ACC112 (cell line): Measurements from ENCODE around the gene RNPEP.

Experiments
- H2AFZ ChIP-seq: fragments of 200-600 bp; sonication (generic); one replicate; pipeline ENCODE4 v1.6.0; 2017; ENCODE audit warnings: antibody characterized with exemption, low read length; ENCODE audit not compliant: unreplicated experiment
- H3K27ac ChIP-seq: fragments of 200-600 bp; sonication (generic); 2 replicates; pipeline ENCODE4 v1.5.1; 2014; ENCODE audit warnings: low read depth, mild to moderate bottlenecking, antibody characterized with exemption, low read length, moderate library complexity
- H3K27me3 ChIP-seq: fragments of 200-600 bp; sonication (generic); 2 replicates; pipeline ENCODE4 v1.6.1; 2014; ENCODE audit warnings: mild to moderate bottlenecking, antibody characterized with exemption, low read length, moderate library complexity, mixed read lengths; ENCODE audit not compliant: insufficient read depth
- H3K36me3 ChIP-seq: fragments of 200-600 bp; sonication (generic); 2 replicates; pipeline ENCODE4 v1.6.1; 2016; ENCODE audit warnings: mild to moderate bottlenecking, antibody characterized with exemption, low read length, moderate library complexity, mixed read lengths; ENCODE audit not compliant: insufficient read depth
- H3K4me1 ChIP-seq: fragments of 200-600 bp; sonication (generic); one replicate; pipeline ENCODE4 v1.6.1; 2016; ENCODE audit warnings: low read length, mixed read lengths; ENCODE audit not compliant: insufficient read depth, unreplicated experiment, control insufficient read depth
- H3K4me3 ChIP-seq: fragments of 200-600 bp; sonication (generic); 2 replicates; pipeline ENCODE4 v1.5.1; 2014; ENCODE audit warnings: mild to moderate bottlenecking, low read depth, low read length
- H3K79me2 ChIP-seq: fragments of 200-600 bp; sonication (generic); one replicate; pipeline ENCODE4 v1.6.0; 2016; ENCODE audit warnings: low read length; ENCODE audit not compliant: control insufficient read depth, unreplicated experiment, insufficient read depth

The RNPEP gene

GRCh38 chr1:201988601-201989000 is 6.2 kb downstream of the RNPEP start:
- peaks cover 10% of the 10 kb centered on the region for H3K4me1 ChIP-seq
- no peaks in the 10 kb centered on the region for H3K27me3 ChIP-seq
- H2AFZ ChIP-seq: no peak overlapping the region
- H3K27ac ChIP-seq: no peak overlapping the region
- no peak overlapping the region for H3K4me3 ChIP-seq
- peaks cover 12% of the 10 kb centered on the region; the same call in 1 of the 2 replicates for H3K36me3 ChIP-seq
- peaks cover 23% of the 10 kb centered on the region for H3K79me2 ChIP-seq

DNA sequence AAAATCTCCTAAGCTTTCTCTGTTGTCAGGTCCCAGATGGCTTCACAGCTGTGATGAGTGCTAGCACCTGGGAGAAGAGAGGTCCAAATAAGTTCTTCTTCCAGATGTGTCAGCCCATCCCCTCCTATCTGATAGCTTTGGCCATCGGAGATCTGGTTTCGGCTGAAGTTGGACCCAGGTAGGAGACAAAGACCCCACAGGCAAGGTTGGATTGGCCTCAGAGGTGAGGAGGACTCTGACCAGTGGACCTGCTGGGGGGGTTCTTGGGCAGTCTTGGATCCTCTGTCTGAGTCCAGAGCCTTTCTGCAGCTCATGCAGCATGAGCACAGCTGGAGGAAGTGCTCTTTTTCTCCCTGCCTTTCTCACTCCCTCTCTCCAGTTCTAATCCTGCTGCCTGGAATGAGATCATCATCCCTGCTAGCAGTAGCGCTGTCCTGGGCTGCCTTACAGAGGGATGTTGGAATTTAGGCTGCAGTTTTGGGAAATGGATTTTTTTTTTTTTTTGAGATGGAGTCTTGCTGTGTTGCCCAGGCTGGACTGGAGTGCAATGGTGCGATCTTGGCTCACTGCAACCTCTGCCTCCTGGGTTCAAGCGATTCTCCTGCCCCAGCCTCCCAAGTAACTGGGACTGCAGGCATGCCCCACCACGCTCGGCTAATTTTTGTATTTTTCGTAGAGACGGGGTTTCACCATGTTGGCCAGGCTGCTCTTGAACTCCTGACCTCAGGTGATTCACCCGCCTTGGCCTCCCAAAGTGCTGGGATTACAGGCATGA is 7.1 kb downstream of the RNPEP start:
- Histone ChIP-seq H3K27ac (no peak overlapping the region), H2AFZ (no peak overlapping the region), H3K27me3 (no peaks in the 10 kb centered on the region), H3K4me1 (peaks cover 2% of the 10 kb centered on the region), H3K4me3 (no peak overlapping the region), H3K36me3 (peaks cover 12% of the 10 kb centered on the region; the same call in 1 of the 2 replicates), H3K79me2 (peaks cover 14% of the 10 kb centered on the region)

DNA sequence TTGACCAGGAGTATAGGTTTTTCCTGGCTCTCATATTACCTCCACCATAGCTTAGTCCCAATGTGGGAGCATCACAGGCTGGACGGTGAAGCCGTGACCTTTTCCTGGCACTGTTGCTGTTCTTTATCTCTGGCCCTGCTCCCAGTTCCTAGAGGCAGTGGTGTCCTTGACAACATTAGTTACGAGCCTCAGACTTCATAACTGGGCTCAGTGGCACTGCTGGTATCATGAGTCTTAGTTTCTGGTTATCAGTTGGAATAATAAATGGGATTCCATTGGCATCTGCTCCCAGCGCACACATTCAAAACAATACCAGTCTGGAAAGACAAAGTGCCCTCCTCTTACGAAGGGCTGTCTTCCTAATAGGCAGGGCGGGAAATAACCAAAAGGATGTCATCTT is 8.0 kb downstream of the RNPEP start:
- peaks cover 12% of the 10 kb centered on the region for H3K36me3 ChIP-seq
- H3K4me1 ChIP-seq: no peaks in the 10 kb centered on the region
- no peak overlapping the region for H3K27ac ChIP-seq
- no peaks in the 10 kb centered on the region for H3K27me3 ChIP-seq
- peaks cover 5% of the 10 kb centered on the region for H3K79me2 ChIP-seq
- no peak overlapping the region for H2AFZ ChIP-seq
- no peak overlapping the region for H3K4me3 ChIP-seq

DNA sequence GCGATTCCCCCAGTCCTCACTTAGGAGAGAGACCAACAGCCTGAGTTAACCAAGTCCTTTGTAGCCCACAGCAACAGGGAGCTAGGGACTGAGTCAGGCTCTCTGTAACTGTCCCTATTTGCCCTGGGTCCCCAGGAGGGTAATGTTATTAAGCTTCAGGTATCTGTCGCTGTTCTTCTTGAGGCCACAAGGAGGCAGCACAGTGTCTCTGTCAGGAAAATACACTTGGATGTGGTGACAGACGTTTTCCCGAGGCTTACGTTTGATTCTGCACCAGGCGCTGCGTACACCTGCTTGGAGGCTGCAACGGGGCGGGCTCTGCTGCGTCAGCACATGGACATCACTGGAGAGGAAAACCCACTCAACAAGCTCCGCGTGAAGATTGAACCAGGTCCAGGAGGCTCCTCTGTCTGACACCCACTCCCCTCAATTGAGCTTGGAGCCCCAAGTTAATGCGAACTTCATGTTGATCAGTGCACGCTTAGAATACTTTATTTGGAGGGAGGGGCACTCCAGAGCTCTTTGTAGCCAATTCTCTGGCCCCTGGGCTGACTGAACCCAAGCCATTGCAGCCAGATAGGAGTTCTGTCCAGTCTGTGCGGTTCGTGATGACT is 17.3 kb downstream of the RNPEP start:
- Histone ChIP-seq H3K27me3 (no peaks in the 10 kb centered on the region), H3K79me2 (no peaks in the 10 kb centered on the region), H3K4me3 (no peak overlapping the region), H3K36me3 (peaks cover 10% of the 10 kb centered on the region), H3K4me1 (no peaks in the 10 kb centered on the region), H2AFZ (no peak overlapping the region), H3K27ac (no peak overlapping the region)

GRCh38 chr1:202002507-202002906 is 20.1 kb downstream of the RNPEP start:
- peaks cover 10% of the 10 kb centered on the region; the same call in 1 of the 2 replicates for H3K36me3 ChIP-seq

GRCh38 chr1:202004711-202005110 is 22.3 kb downstream of the RNPEP start:
- Histone ChIP-seq H2AFZ (no peak overlapping the region), H3K4me1 (no peaks in the 10 kb centered on the region), H3K79me2 (no peaks in the 10 kb centered on the region), H3K27me3 (no peaks in the 10 kb centered on the region), H3K4me3 (no peak overlapping the region), H3K27ac (no peak overlapping the region), H3K36me3 (peaks cover 10% of the 10 kb centered on the region; the same call in 1 of the 2 replicates)

More at GRCh38 chr1:202002507-202002906, 20.1 kb downstream of the RNPEP start:
- no peaks in the 10 kb centered on the region for H3K79me2 ChIP-seq
- no peak overlapping the region for H2AFZ ChIP-seq
- H3K4me3 ChIP-seq: no peak overlapping the region
- no peaks in the 10 kb centered on the region for H3K4me1 ChIP-seq
- no peaks in the 10 kb centered on the region for H3K27me3 ChIP-seq
- no peak overlapping the region for H3K27ac ChIP-seq

DNA sequence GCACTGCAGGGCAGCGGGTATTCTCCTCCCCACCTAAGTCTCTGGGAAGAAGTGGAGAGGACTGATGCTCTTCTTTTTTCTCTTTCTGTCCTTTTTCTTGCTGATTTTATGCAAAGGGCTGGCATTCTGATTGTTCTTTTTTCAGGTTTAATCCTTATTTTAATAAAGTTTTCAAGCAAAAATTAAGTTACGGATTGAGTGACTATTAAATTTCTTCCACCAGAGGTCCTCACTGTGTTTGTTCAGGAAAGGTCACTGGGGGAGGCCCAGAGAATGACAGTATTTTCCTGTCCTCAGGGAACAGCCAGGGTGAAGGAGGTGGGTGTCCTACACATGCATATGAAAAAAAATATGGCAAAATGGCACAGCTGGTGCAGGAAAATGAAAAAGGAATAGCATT is 23.5 kb downstream of the RNPEP start:
- Histone ChIP-seq H3K27ac (no peak overlapping the region), H3K4me1 (no peaks in the 10 kb centered on the region), H3K4me3 (no peak overlapping the region), H2AFZ (no peak overlapping the region), H3K27me3 (no peaks in the 10 kb centered on the region), H3K36me3 (0 out of 2 replicates have a peak, but pooled peaks cover 6% of the 10 kb centered on the region), H3K79me2 (no peaks in the 10 kb centered on the region)

GRCh38 chr1:202007304-202007703 is 24.9 kb downstream of the RNPEP start:
- Histone ChIP-seq H3K4me3 (no peak overlapping the region), H3K27ac (no peak overlapping the region), H3K79me2 (no peaks in the 10 kb centered on the region), H3K36me3 (0 out of 2 replicates have a peak, but pooled peaks cover 6% of the 10 kb centered on the region), H3K4me1 (no peaks in the 10 kb centered on the region), H2AFZ (no peak overlapping the region), H3K27me3 (no peaks in the 10 kb centered on the region)

GRCh38 chr1:202007805-202008489 is 25.5 kb downstream of the RNPEP start:
- H2AFZ ChIP-seq: no peak overlapping the region

GRCh38 chr1:202009326-202010179 is 27.1 kb downstream of the RNPEP start:
- Histone ChIP-seq H2AFZ (no peak overlapping the region), H3K4me3 (no peak overlapping the region)

More at GRCh38 chr1:202007805-202008489, 25.5 kb downstream of the RNPEP start:
- H3K4me1 ChIP-seq: no peaks in the 10 kb centered on the region
- H3K4me3 ChIP-seq: no peak overlapping the region
- H3K27me3 ChIP-seq: no peaks in the 10 kb centered on the region
- no peak overlapping the region for H3K27ac ChIP-seq
- H3K36me3 ChIP-seq: no peaks in the 10 kb centered on the region
- H3K79me2 ChIP-seq: no peaks in the 10 kb centered on the region

More at GRCh38 chr1:202009326-202010179, 27.1 kb downstream of the RNPEP start:
- Histone ChIP-seq H3K27ac (no peak overlapping the region), H3K4me1 (no peaks in the 10 kb centered on the region), H3K79me2 (no peaks in the 10 kb centered on the region), H3K27me3 (no peaks in the 10 kb centered on the region), H3K36me3 (no peaks in the 10 kb centered on the region)
